ENCODE results near the gene LDLRAD3.
A peak's percentile ranks its signal among the peaks of the same experiment; 100 is the strongest.

Gene LDLRAD3

DNA sequence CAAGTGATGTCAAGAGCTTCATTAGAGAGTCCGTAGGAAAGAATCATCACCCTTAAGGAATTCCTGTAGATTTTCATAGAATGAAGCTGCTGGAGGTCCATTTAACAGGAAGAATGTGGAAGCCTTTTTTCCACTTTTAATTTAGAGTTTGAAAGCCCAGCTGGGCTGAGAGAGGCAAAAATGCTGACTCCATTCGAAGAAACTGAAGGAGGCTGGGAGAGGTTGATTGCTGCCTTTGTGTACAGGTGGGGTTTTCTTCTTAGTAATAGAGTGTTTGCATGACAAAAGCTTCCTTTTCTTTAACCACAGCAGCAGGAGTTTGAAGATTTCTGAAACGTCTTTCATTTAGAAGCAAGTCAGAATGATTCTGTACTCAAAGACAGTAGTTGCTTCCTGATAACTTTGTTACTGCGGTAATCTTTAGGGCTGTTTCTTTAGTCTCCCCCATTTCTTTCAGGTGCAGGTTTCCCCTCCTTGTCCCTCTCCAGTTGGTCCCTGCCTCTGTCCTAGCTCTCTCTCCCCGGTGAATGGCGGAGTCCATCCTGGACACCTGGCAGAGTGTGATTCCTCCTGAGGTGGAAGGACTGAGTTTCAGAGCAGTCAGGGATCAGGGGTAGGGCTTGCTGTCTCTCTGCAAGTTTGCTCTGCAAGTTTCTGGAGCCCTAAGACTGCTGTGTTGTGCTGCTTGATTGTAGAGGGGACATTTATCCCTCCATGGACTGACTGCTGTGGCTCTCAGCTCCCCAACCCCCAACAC is 166.2 kb downstream of the LDLRAD3 start:
- DNase-seq = no peak

DNA sequence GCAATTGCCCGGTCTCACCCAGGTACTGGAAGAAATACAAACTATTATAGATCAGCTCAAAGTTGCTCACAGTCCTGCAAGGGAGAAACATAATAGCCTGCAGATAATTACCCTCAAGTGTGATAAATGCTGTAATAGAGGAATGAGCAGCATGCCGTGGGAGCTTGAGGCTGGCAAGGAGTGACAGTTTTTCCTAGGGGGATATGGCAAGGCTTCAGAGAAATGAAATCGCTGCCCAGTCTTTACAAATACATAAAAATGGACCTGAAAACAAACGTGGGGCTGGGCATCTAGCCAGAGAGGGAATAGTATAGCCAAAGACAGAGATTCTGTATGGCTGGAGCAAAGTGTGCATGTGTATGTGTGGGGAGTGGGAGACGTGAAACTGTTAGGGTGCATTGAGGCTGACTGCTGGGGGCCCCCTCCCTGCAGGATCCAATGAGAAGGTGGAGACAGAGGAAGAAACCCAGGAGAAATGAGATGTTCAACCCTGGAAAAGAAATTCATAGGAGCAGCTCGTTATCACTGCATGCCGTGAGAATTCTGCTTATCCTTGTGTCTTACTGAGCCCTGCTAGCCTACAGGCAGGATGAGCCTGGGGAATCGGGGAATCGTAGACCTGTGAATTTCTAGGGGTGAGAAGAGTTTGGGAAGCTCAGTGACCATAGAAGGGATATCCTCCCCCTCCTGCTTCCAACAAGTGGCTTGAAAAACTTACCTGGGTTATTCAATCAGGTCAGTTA is 167.0 kb downstream of the LDLRAD3 start:
- peak; percentile 87 for DNase-seq

GRCh38 chr11:36114095-36114494 is 170.2 kb downstream of the LDLRAD3 start:
- DNase-seq = no peak

- no peak for DNase-seq
Observed at GRCh38 chr11:36115378-36115801, 171.5 kb downstream of the LDLRAD3 start.

DNA sequence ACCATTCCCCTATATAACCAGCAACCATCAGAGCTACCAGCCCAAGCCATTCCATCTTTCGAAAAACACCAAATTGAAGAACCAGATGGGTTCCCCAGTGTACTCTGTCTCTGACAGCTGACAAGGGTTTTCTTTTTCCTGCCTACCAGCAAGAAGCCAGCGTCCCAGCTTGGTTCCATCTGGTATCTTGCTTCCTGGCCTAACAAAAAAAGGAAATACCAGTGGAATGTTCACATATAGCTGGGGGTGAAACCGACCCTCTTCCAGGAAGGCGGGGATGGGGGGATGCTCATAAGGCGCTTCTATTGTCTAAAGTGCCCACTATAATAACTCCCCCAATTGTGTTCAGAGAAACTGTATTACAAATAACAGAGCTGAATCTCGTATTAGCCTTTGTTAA is 172.3 kb downstream of the LDLRAD3 start:
- DNase-seq = no peak

DNA sequence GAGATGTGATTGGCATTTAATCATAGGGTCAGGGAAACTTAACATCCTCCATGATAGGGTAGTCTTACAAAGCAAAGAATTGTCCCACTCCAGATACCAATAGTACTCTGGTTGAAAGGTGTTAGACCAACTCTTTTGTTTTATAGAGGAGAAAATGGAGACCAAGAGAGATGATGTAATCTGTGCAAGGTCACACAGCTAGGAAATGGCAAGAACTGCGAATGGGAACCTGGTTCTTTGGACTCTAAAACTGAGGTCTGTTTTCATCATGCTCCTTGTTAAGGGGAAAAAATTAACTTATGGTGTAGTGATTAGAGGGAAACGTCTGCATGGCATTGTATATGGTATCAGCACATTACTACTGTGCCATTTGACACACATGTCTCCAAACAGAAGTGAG is 174.2 kb downstream of the LDLRAD3 start:
- no peak for DNase-seq

GRCh38 chr11:36119300-36119699 is 175.4 kb downstream of the LDLRAD3 start:
- DNase-seq = no peak

GRCh38 chr11:36121054-36121453 is 177.2 kb downstream of the LDLRAD3 start:
- DNase-seq = no peak

- no peak for DNase-seq
Observed at GRCh38 chr11:36122671-36123070, 178.8 kb downstream of the LDLRAD3 start.

DNA sequence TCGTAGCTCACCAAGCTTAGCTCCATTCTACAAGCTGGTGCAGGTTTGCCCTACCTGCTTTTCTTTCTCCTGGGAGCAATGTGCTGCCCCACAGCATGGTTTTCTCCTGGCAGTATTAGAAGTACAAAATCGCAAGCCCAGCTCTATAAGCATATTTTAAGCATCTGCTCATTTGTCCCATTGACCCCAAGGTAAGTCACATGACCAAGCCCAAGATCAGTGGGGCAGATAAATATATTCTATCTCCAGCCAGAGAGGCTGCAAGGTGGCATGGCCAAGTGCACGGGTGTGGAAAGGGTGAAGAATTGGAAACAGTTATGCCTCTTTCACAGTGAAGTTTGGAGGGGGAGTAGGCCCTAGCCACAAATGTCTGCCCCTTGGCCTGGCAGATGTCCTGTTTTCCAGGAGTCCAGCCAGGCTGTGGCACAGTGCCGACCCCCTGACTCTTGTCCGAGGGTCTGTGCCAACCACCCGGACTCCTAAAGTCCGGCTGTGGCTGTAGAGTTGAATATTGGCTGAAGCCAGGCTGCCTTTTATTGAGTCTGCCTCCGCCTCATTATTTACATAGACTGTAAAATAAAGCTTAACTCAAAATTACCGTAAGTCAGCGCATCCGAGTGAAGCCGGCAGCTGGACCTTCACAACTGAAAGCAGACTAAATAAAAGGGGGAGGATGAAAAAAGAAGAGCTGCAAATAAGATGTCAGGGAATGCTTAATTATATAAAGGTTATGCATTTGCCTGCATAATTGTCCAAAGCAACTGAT is 179.7 kb downstream of the LDLRAD3 start:
- peak; percentile 11 for DNase-seq

DNA sequence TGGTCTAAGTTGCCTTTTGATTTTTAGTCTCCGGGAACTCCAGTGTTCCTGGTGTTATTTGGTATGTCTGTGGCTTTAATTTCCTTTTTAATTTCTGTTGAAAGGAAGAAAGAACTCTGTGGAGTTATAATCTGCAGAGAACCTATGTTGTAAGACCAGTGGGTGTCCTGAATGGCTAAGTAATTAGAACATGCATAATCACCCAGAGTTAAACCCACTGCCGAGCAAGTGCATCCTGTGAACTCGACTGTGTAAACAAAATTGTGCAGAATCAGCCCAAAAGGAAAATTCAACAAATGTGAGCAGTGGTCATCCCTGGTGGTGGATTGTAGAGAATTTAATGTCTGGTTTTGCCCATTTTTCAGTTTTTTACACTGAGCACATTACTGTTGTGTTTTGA is 182.8 kb downstream of the LDLRAD3 start:
- no peak for DNase-seq

GRCh38 chr11:36127550-36127949 is 183.7 kb downstream of the LDLRAD3 start:
- DNase-seq = no peak

DNA sequence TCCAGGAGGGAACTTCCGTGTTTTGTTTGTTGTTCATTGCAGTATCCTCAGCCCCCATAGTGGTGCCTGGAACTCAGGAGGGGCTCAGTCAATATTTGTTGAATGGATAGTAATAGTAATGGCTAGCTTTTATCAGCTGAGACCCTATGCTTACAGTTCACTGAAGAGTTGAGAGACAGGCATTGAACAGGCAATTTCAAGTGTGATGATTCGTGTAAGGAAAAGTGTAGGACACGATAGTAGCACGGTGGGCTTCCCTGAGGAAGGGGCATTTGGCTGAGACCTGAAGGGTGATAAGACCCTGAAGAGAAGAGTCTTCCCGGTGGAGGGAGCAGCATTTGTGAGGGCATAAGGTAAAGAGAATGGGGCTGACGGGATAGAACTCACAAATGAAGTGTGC is 186.1 kb downstream of the LDLRAD3 start:
- DNase-seq = no peak

DNA sequence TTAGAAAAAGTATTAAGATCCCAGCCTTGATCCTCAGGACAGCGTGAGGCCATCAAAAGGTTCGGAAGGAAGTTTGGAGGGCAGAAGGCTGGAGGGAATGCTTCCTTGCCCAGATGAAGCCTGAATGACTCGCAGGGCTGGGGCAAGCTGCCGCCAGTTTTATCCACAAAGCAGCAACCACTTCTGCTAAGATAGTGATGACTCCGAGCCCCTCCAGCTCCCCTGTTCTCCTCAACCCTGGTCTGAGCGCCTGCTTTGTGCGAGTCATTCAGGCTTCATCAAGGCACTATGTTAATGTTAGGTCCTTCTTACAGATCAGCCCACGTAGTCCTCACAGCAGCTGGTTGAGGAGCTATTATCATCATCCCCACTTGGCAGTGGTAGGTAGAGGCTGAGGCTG is 186.5 kb downstream of the LDLRAD3 start:
- no peak for DNase-seq

GRCh38 chr11:36131721-36132397 is 188.0 kb downstream of the LDLRAD3 start:
- DNase-seq = no peak

DNA sequence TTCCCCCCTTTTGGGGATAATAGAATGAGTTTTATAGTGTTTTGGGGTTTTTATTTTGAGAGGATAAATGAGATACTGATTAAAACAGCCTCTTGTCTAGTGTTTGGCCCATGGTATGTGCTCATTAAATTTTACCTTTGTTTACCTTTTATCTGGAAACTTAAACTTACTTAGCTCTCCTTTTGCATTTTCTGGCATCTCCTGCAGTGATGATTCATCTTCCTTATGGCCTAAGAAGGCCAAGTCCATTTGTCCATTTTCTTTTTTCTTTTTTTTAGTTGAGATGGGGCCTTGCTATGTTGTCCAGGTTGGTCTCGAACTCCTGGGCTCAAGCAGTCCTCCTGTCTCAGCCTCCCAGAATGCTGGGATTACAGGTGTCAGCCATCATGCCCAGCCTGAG is 189.1 kb downstream of the LDLRAD3 start:
- DNase-seq = no peak

- DNase-seq = no peak
Observed at GRCh38 chr11:36135076-36135475, 191.2 kb downstream of the LDLRAD3 start.

- no peak for DNase-seq
Observed at GRCh38 chr11:36139767-36140166, 195.9 kb downstream of the LDLRAD3 start.

- peak; percentile 77 for DNase-seq
Observed at GRCh38 chr11:36141196-36141953, 197.5 kb downstream of the LDLRAD3 start.

DNA sequence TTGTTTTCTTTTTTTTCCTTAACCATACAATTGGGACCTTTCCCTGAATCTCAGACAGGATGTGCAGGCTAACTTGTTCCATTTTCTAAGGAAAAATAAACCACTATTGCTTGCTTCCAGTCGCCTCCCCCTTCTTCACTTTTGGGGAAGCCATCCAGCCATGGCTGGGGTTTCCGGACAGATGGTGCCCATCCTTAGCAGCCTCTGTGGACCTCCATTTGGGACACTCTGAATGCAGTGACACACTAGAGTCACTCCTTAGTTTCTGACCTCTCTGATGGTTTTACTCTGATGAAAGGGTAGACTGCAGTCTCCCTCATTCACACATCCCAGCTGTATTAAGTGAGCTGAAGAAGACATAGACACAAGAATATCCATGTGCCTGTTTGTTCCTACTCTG is 198.1 kb downstream of the LDLRAD3 start:
- no peak for DNase-seq

DNA sequence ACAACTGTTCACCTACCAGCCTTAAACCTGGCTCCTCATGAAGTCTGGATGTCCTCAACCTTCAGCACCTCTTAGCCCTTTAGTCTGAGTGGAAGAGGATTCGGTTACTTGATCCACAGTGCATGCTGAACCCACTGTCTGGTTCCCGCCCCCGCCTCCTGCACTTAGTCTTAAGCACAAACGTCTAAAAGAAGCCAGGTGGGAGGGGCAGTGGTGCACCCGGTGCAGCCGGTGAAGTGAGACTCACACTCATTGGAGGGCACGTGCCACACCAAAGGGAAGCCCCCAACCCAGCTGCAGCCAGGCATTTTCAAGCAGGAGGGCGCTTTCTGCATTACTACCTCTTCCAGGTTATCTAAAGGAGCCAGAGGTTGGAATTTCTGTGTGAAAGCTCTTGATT is 198.6 kb downstream of the LDLRAD3 start:
- no peak for DNase-seq

DNA sequence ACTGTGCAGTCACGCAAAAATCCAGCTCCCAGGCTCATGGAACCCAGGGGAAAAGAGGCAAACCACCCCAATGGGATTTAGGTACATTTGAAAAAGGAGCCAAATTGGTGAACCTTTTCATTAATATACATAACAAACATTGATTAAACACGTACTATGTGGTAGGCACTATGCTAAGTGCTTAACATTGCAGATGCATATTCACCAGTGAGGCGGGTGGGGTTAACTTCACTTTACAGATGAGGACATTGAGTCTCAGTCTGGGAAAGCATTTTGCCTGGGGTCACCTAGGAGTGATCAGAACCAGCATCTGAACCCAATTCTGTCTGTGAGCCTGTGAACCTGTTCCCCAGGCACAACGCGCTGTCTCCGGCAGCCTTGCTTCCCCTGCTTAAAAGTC is 199.0 kb downstream of the LDLRAD3 start:
- DNase-seq = no peak
